Neural cell (in vitro differentiated cells): Measurements from ENCODE around the gene CCDC102A. TPM values are rescaled to one million over a fixed set of nuclear protein-coding genes. Genes with fewer than 3 reads are reported as not detected.
A peak's percentile ranks its signal among the peaks of the same experiment; 100 is the strongest.

Experiments used
- H2AFZ ChIP-seq: fragments of 200-600, 300-800 bp; sonication (generic), shearing (Covaris generic); 2 replicates; pipeline ENCODE4 v1.6.0; 2014; ENCODE audit warnings: low read depth, mild to moderate bottlenecking, antibody characterized with exemption, low read length, moderate library complexity
- H3F3A ChIP-seq: fragments of 200-600 bp; shearing (Covaris generic); 2 replicates; pipeline ENCODE4 v1.6.1; 2016; ENCODE audit warnings: mild to moderate bottlenecking, moderate library complexity, mixed read lengths, antibody characterized with exemption, low read length; ENCODE audit not compliant: insufficient read depth, poor library complexity, severe bottlenecking
- H3K27ac ChIP-seq: fragments of 200-600, 300-800 bp; sonication (generic), shearing (Covaris generic); 2 replicates; pipeline ENCODE4 v1.5.1; 2014; ENCODE audit warnings: mild to moderate bottlenecking, low read length, moderate library complexity
- H3K27me3 ChIP-seq: fragments of 300-800, 200-600 bp; sonication (generic), shearing (Covaris generic); 2 replicates; pipeline ENCODE4 v1.6.0; 2014; ENCODE audit warnings: mild to moderate bottlenecking, low read depth, low read length, moderate library complexity; ENCODE audit not compliant: insufficient read depth
- H3K36me3 ChIP-seq: fragments of 300-800, 200-600 bp; sonication (generic), shearing (Covaris generic); 2 replicates; pipeline ENCODE4 v1.5.1; 2014; ENCODE audit warnings: mild to moderate bottlenecking, antibody characterized with exemption, low read length, moderate library complexity; ENCODE audit not compliant: insufficient read depth
- H3K4me2 ChIP-seq: fragments of 300-800, 200-600 bp; sonication (generic), shearing (Covaris generic); 2 replicates; pipeline ENCODE4 v1.6.0; 2014; ENCODE audit warnings: mild to moderate bottlenecking, low read length
- H3K4me3 ChIP-seq: fragments of 300-800, 200-600 bp; sonication (generic), shearing (Covaris generic); 2 replicates; pipeline ENCODE4 v1.5.1; 2014; ENCODE audit warnings: mild to moderate bottlenecking, low read length, moderate library complexity
- H3K79me2 ChIP-seq: fragments of 200-600 bp; shearing (Covaris generic); replicated peaks from 2 replicates; pipeline ENCODE4 v1.6.0; 2014; ENCODE audit warnings: mild to moderate bottlenecking, low read length, moderate library complexity; ENCODE audit not compliant: insufficient read depth
- H3K9ac ChIP-seq: fragments of 300-800, 200-600 bp; sonication (generic), shearing (Covaris generic); 2 replicates; pipeline ENCODE4 v1.6.1; 2016; ENCODE audit warnings: mild to moderate bottlenecking, low read length, mixed read lengths
- H3K9me2 ChIP-seq: fragments of 200-600 bp; shearing (Covaris generic); 2 replicates; pipeline ENCODE4 v1.6.1; 2016; ENCODE audit warnings: mild to moderate bottlenecking, low read length, mixed read lengths; ENCODE audit not compliant: insufficient read depth
- H3K9me3 ChIP-seq: fragments of 200-600, 300-800 bp; sonication (generic), shearing (Covaris generic); 2 replicates; pipeline ENCODE4 v1.6.1; 2016; ENCODE audit warnings: mild to moderate bottlenecking, mixed run types, low read length, moderate library complexity, mixed read lengths
- H4K20me1 ChIP-seq: fragments of 200-600 bp; shearing (Covaris generic); 2 replicates; pipeline ENCODE4 v1.6.1; 2016; ENCODE audit warnings: mild to moderate bottlenecking, mixed run types; ENCODE audit not compliant: insufficient read depth
- EP300 ChIP-seq: fragments of 450-650 bp; conservative IDR thresholded peaks from 2 replicates; pipeline ENCODE4 v1.6.1; 2014; ENCODE audit warnings: antibody characterized with exemption, mild to moderate bottlenecking, moderate library complexity; ENCODE audit not compliant: poor library complexity, severe bottlenecking
- EZH2 ChIP-seq: fragments of 200-600, 300-800 bp; shearing (Covaris generic), sonication (generic); IDR thresholded peaks from 2 replicates; pipeline ENCODE4 v1.6.1; 2014; ENCODE audit warnings: antibody characterized with exemption, low read length, borderline replicate concordance, mild to moderate bottlenecking; ENCODE audit not compliant: insufficient read depth, poor library complexity, severe bottlenecking
- MXI1 ChIP-seq: fragments of 450-650 bp; conservative IDR thresholded peaks from 2 replicates; pipeline ENCODE4 v1.6.1; 2014; ENCODE audit warnings: antibody characterized with exemption, mild to moderate bottlenecking; ENCODE audit not compliant: poor library complexity, severe bottlenecking
- POLR2AphosphoS5 ChIP-seq: IDR thresholded peaks from 2 replicates; pipeline ENCODE4 v1.6.1; 2012
- RAD21 ChIP-seq: fragments of 450-650 bp; conservative IDR thresholded peaks from 2 replicates; pipeline ENCODE4 v1.6.1; 2014; ENCODE audit warnings: antibody characterized with exemption, mild to moderate bottlenecking, moderate library complexity
- SMC3 ChIP-seq: fragments of 450-650 bp; conservative IDR thresholded peaks from 2 replicates; pipeline ENCODE4 v1.6.1; 2014; ENCODE audit warnings: antibody characterized with exemption, mild to moderate bottlenecking, moderate library complexity; ENCODE audit not compliant: poor library complexity
- TAF1 ChIP-seq: IDR thresholded peaks from 2 replicates; pipeline ENCODE4 v1.6.1; 2012; ENCODE audit warnings: low read depth
- polyA plus RNA-seq: library from polyadenylated mRNA; depleted of rRNA; stranded (reverse); fragments of >200 nt; gene quantifications from 2 replicates; pipeline ENCODE4 v1.2.3, GENCODE V29; 2014
- TF ChIP-seq, protein P1 (sequence below): fragments of 450-650 bp; IDR thresholded peaks from 2 replicates; pipeline ENCODE4 v1.5.1; 2014; ENCODE audit warnings: antibody characterized with exemption, mild to moderate bottlenecking, moderate library complexity; ENCODE audit not compliant: poor library complexity, severe bottlenecking
- TF ChIP-seq, protein P2 (sequence below): IDR thresholded peaks from 2 replicates; pipeline ENCODE4 v1.6.1; 2012; ENCODE audit warnings: borderline replicate concordance

The CCDC102A gene
- polyA plus RNA-seq, 1 donor from 2014 or later = 0.20 TPM

DNA sequence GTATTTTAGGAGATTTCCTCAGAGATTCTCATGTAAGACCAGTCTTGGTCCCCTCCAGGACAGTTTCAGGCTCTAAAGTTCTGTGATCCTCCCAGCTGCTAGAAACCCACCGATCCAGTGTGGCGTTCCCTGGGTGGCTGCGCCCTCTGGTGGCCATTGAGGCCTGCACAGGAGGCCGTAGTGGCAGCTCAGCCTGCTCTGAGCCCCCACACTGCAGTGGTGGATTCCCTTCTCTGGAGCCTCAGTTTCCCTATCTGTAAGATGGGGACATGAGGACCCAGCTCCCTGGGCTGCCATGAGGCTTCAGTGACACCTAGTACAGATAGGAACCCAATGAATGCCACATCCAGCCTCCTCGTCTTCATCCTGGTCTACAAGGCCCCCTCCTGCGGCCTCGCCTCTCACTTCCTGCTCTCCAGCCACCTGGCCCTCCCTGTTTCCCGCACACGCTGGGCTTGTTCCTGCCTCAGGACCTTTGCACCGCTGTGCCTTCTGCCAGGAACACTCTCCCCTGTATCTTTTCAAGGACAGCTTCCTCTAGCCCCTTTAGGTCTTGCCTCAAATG is 16.5 kb downstream of the CCDC102A start:
- H3K9ac ChIP-seq = no peak overlapping the region
- H3K27ac ChIP-seq = no peak overlapping the region
- no peaks in the 10 kb centered on the region for H3K79me2 ChIP-seq
- H3K4me3 ChIP-seq = no peak overlapping the region
- TF ChIP-seq RAD21 (peak; percentile 84), EP300 (no peak), EZH2 (no peak), SMC3 (peak; percentile 92), TAF1 (no peak), MXI1 (peak; percentile 28)
- TF ChIP-seq, protein P1, sequence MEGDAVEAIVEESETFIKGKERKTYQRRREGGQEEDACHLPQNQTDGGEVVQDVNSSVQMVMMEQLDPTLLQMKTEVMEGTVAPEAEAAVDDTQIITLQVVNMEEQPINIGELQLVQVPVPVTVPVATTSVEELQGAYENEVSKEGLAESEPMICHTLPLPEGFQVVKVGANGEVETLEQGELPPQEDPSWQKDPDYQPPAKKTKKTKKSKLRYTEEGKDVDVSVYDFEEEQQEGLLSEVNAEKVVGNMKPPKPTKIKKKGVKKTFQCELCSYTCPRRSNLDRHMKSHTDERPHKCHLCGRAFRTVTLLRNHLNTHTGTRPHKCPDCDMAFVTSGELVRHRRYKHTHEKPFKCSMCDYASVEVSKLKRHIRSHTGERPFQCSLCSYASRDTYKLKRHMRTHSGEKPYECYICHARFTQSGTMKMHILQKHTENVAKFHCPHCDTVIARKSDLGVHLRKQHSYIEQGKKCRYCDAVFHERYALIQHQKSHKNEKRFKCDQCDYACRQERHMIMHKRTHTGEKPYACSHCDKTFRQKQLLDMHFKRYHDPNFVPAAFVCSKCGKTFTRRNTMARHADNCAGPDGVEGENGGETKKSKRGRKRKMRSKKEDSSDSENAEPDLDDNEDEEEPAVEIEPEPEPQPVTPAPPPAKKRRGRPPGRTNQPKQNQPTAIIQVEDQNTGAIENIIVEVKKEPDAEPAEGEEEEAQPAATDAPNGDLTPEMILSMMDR = peak; percentile 89
- no peak overlapping the region for H2AFZ ChIP-seq
- H3K9me2 ChIP-seq = no peaks in the 10 kb centered on the region
- no peak overlapping the region for H3K4me2 ChIP-seq
- H4K20me1 ChIP-seq = no peaks in the 10 kb centered on the region
- H3K27me3 ChIP-seq = no peaks in the 10 kb centered on the region
- H3F3A ChIP-seq = no peaks in the 10 kb centered on the region
- H3K36me3 ChIP-seq = no peaks in the 10 kb centered on the region
- H3K9me3 ChIP-seq = no peaks in the 10 kb centered on the region

DNA sequence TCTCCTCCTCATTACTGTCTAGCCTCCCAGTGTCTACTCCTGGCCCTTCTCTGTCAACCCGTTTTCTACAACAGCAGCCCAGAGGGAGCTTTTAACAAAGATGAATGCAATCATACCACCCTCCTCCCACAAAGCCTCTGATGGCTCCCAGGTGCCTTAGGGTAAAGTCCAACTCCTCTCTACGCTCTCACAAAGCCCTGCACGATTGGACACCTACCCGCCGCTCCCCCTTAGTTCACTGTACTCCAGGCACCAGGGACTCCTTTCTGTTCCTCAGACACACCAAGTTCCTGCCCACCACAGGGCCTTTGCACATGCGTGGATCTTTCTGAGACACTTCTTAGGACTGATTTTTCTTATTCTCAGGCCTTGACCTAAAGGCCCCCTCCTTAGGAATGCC is 17.4 kb downstream of the CCDC102A start:
- TF ChIP-seq, protein P2, sequence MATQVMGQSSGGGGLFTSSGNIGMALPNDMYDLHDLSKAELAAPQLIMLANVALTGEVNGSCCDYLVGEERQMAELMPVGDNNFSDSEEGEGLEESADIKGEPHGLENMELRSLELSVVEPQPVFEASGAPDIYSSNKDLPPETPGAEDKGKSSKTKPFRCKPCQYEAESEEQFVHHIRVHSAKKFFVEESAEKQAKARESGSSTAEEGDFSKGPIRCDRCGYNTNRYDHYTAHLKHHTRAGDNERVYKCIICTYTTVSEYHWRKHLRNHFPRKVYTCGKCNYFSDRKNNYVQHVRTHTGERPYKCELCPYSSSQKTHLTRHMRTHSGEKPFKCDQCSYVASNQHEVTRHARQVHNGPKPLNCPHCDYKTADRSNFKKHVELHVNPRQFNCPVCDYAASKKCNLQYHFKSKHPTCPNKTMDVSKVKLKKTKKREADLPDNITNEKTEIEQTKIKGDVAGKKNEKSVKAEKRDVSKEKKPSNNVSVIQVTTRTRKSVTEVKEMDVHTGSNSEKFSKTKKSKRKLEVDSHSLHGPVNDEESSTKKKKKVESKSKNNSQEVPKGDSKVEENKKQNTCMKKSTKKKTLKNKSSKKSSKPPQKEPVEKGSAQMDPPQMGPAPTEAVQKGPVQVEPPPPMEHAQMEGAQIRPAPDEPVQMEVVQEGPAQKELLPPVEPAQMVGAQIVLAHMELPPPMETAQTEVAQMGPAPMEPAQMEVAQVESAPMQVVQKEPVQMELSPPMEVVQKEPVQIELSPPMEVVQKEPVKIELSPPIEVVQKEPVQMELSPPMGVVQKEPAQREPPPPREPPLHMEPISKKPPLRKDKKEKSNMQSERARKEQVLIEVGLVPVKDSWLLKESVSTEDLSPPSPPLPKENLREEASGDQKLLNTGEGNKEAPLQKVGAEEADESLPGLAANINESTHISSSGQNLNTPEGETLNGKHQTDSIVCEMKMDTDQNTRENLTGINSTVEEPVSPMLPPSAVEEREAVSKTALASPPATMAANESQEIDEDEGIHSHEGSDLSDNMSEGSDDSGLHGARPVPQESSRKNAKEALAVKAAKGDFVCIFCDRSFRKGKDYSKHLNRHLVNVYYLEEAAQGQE = no peak
- TF ChIP-seq TAF1 = no peak
- Histone ChIP-seq H3K4me2 (no peak overlapping the region), H2AFZ (no peak overlapping the region), H3K9me2 (no peaks in the 10 kb centered on the region), H3K9ac (no peak overlapping the region), H3K79me2 (no peaks in the 10 kb centered on the region), H3K4me3 (no peak overlapping the region), H3K27ac (no peak overlapping the region), H3K9me3 (no peaks in the 10 kb centered on the region), H3K36me3 (no peaks in the 10 kb centered on the region), H3F3A (no peaks in the 10 kb centered on the region), H3K27me3 (no peaks in the 10 kb centered on the region), H4K20me1 (no peaks in the 10 kb centered on the region)

DNA sequence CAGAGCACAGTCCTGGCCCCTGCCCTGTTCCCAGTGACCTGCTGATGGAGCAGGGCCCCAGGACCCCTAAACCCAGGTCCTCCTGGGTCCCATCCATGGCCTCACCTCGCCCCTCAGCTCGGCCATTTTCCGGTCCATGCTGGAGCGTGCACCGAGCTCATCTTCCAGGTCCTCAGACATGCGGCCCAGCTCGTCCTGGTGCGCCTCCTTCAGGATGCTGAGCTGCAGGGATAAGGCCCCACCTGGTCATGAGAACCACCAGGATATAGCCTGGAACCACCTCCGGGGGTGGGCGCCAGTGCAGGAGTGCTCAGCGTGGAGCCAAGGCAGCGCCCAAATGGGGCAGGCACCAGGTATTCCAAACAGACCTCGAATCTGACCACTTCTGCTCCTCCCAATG is 17.9 kb downstream of the CCDC102A start:
- H3K79me2 ChIP-seq = no peaks in the 10 kb centered on the region
- H2AFZ ChIP-seq = no peak overlapping the region
- H3K27ac ChIP-seq = no peak overlapping the region
- no peak overlapping the region for H3K9ac ChIP-seq
- H3K27me3 ChIP-seq = no peaks in the 10 kb centered on the region
- TF ChIP-seq, protein P2 = no peak
- TF ChIP-seq RAD21 (no peak), MXI1 (no peak), EP300 (no peak), SMC3 (no peak), TAF1 (no peak), POLR2AphosphoS5 (no peak), EZH2 (no peak)
- TF ChIP-seq, protein P1 = no peak
- no peaks in the 10 kb centered on the region for H3K9me3 ChIP-seq
- H3F3A ChIP-seq = no peaks in the 10 kb centered on the region
- no peak overlapping the region for H3K4me2 ChIP-seq
- H3K36me3 ChIP-seq = no peaks in the 10 kb centered on the region
- H4K20me1 ChIP-seq = no peaks in the 10 kb centered on the region
- no peaks in the 10 kb centered on the region for H3K9me2 ChIP-seq
- H3K4me3 ChIP-seq = no peak overlapping the region
